ENCODE data around the gene SDK1. TPM values are rescaled to one million over a fixed set of nuclear protein-coding genes. Genes with fewer than 3 reads are reported as not detected.

The SDK1 gene
- total and polyA plus RNA-seq, 4 donors: 0.12 to 0.47 (median 0.36) TPM

DNA sequence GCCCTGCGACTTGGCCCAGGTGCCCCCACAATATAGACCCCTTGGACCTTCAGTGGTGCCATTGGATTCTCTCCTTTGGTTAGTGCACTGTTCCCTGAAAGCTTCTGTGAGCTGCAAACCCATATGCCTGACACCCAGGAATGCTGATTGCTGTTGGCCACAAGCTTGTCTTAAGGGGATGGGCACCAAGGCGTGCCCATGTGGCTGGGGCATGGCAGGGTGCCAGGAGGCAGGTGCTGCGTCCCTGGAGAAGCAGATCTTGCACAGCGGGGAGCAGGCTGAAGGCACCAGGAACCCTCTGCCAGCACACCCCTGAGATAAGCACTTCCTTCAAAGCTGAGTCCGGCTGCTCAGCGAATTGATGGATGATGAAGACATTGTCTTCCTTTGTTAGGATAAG lies 411.8 kb downstream of the SDK1 start:
- no peak for TF ChIP-seq TAF1 (conservative IDR thresholded peaks at IDR 0.05)
- no peak for TF ChIP-seq EGR1 (IDR thresholded peaks at IDR 0.05; ENCODE audit: low read depth in 2 of 2)
- no peak for TF ChIP-seq RXRA (IDR thresholded peaks at IDR 0.05)
- TF ChIP-seq HNF4G (IDR thresholded peaks at IDR 0.05): no peak
- no peak for TF ChIP-seq YY1 (IDR thresholded peaks at IDR 0.05)
- TF ChIP-seq SP1 (IDR thresholded peaks at IDR 0.05): no peak
- TF ChIP-seq RAD21 (IDR thresholded peaks at IDR 0.05): no peak
- no peak for DNase-seq (ENCODE audit: low spot score)
- Histone ChIP-seq H3K27me3 (ENCODE audit: control insufficient read depth in 4 of 4, insufficient read depth in 4 of 4, low read length in 3 of 4) (no peaks in the 10 kb centered on the region), H3K9ac (ENCODE audit: low read depth in 1 of 2, low read length in 2 of 2) (no peak overlapping the region), H3K36me3 (ENCODE audit: control insufficient read depth in 4 of 4, insufficient read depth in 3 of 4, low read depth in 1 of 4, low read length in 3 of 4) (no peaks in the 10 kb centered on the region), H3K9me3 (ENCODE audit: control insufficient read depth in 4 of 4, low read length in 3 of 4) (no peaks in the 10 kb centered on the region), H3K4me1 (ENCODE audit: control insufficient read depth in 4 of 4, insufficient read depth in 4 of 4, low read length in 3 of 4) (no peaks in the 10 kb centered on the region), H3K27ac (ENCODE audit: low read depth in 1 of 2, low read length in 2 of 2) (no peak overlapping the region), H3K4me3 (ENCODE audit: low read depth in 1 of 3, low read length in 3 of 3) (no peak overlapping the region)
- WGBS: 65% methylated on average over 6 of the region's 6 CpGs

DNA sequence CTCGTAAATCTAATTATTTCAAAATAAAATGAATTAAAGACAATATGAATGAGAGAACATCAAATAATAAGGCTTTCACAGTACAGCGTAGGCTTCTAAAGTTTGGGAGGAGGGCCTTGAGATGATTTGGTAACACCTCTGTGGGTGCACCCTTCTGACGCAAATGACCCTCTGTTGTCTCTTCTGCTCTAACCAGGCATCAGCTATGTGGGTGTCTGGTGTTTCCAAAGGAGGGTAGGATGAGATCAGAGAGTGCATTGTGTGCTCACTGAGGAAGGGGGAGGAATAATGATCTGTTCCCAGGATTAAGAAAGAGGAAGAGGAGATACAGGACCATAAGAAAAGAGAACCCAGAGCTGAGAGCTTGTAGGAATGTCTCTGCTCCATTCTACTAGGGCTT lies 420.4 kb downstream of the SDK1 start:
- TF ChIP-seq, protein P1, sequence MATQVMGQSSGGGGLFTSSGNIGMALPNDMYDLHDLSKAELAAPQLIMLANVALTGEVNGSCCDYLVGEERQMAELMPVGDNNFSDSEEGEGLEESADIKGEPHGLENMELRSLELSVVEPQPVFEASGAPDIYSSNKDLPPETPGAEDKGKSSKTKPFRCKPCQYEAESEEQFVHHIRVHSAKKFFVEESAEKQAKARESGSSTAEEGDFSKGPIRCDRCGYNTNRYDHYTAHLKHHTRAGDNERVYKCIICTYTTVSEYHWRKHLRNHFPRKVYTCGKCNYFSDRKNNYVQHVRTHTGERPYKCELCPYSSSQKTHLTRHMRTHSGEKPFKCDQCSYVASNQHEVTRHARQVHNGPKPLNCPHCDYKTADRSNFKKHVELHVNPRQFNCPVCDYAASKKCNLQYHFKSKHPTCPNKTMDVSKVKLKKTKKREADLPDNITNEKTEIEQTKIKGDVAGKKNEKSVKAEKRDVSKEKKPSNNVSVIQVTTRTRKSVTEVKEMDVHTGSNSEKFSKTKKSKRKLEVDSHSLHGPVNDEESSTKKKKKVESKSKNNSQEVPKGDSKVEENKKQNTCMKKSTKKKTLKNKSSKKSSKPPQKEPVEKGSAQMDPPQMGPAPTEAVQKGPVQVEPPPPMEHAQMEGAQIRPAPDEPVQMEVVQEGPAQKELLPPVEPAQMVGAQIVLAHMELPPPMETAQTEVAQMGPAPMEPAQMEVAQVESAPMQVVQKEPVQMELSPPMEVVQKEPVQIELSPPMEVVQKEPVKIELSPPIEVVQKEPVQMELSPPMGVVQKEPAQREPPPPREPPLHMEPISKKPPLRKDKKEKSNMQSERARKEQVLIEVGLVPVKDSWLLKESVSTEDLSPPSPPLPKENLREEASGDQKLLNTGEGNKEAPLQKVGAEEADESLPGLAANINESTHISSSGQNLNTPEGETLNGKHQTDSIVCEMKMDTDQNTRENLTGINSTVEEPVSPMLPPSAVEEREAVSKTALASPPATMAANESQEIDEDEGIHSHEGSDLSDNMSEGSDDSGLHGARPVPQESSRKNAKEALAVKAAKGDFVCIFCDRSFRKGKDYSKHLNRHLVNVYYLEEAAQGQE (IDR thresholded peaks at IDR 0.05): no peak
- TF ChIP-seq TAF1 (conservative IDR thresholded peaks at IDR 0.05): no peak
- TF ChIP-seq YY1 (IDR thresholded peaks at IDR 0.05): no peak
- TF ChIP-seq, protein P2, sequence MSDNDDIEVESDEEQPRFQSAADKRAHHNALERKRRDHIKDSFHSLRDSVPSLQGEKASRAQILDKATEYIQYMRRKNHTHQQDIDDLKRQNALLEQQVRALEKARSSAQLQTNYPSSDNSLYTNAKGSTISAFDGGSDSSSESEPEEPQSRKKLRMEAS (IDR thresholded peaks at IDR 0.05): no peak
- TF ChIP-seq ZBTB33 (IDR thresholded peaks at IDR 0.05): no peak
- no peak for TF ChIP-seq RXRA (IDR thresholded peaks at IDR 0.05)
- no peak for TF ChIP-seq RAD21 (IDR thresholded peaks at IDR 0.05)
- TF ChIP-seq HNF4A (conservative IDR thresholded peaks at IDR 0.05): no peak
- TF ChIP-seq GABPA (IDR thresholded peaks at IDR 0.05 in 1 of 2, conservative IDR thresholded peaks at IDR 0.05 in 1 of 2): no peak
- TF ChIP-seq NR2F2 (IDR thresholded peaks at IDR 0.05): no peak
- Histone ChIP-seq H3K9me3 (ENCODE audit: control insufficient read depth in 4 of 4, low read length in 3 of 4) (no peaks in the 10 kb centered on the region), H3K27ac (ENCODE audit: low read depth in 1 of 2, low read length in 2 of 2) (no peak overlapping the region), H3K9ac (ENCODE audit: low read depth in 1 of 2, low read length in 2 of 2) (no peak overlapping the region), H3K27me3 (ENCODE audit: control insufficient read depth in 4 of 4, insufficient read depth in 4 of 4, low read length in 3 of 4) (peaks cover 0 to 7% (median 0%) of the 10 kb centered on the region in 4 donors), H3K4me3 (ENCODE audit: low read depth in 1 of 3, low read length in 3 of 3) (no peak overlapping the region), H3K36me3 (ENCODE audit: control insufficient read depth in 4 of 4, insufficient read depth in 3 of 4, low read depth in 1 of 4, low read length in 3 of 4) (no peaks in the 10 kb centered on the region), H3K4me1 (ENCODE audit: control insufficient read depth in 4 of 4, insufficient read depth in 4 of 4, low read length in 3 of 4) (no peaks in the 10 kb centered on the region)
- 88% methylated on average over 3 of the region's 3 CpGs for WGBS
- DNase-seq (ENCODE audit: low spot score): no peak

Data from liver (tissue), 9 donors.